RWPE1 (cell line): ENCODE data around the gene TRAK2.
"Not testable (repeated sequence)": the region's sequence is repeated elsewhere in the genome, so short reads cannot be mapped to it uniquely, and the experiment has no call there.

Experiments used
- CTCF ChIA-PET: fragments of 350-600 bp; sonication (Branson Sonifier 250); formaldehyde crosslinking; extraction: SDS; loops from one replicate; lab custom pipeline; 2021; lab: Yijun Ruan, JAX
- POLR2A ChIA-PET: fragments of 400-600 bp; formaldehyde crosslinking; extraction: SDS; loops from one replicate; lab custom pipeline; 2020; ENCODE audit warnings: antibody characterized with exemption; ENCODE audit not compliant: low non-redundant PET; lab: Yijun Ruan, JAX
- DNase-seq: peaks from one replicate; pipeline ENCODE4 v3.0.0; 2012; ENCODE audit warnings: low spot score
- H3K27ac ChIP-seq: fragments of 450-650 bp; 2 replicates; pipeline ENCODE4 v1.5.1; 2017
- CTCF ChIP-seq: fragments of 450-650 bp; conservative IDR thresholded peaks from 2 replicates; pipeline ENCODE4 v1.5.1; 2017; ENCODE audit warnings: low read depth, mild to moderate bottlenecking

The TRAK2 gene

GRCh38 chr2:201441409-201441808, 9.8 kb downstream of the TRAK2 start:
- no peak for TF ChIP-seq CTCF
- no peak overlapping the region for H3K27ac ChIP-seq
- DNase-seq = no peak
- POLR2A ChIA-PET = interaction anchor here (1.8 kb wide), 1 partner anchor 10 kb away, joined by 5 read pairs; the partner anchor contains the start of genes STRADB and TRAK2
- CTCF ChIA-PET = interaction anchor here (1.2 kb wide), 1 partner anchor 209 kb away, joined by 3 read pairs; no protein-coding TSS in a partner anchor

- POLR2A ChIA-PET = interaction anchor here (0.9 to 1.8 kb wide), 2 partner anchors 8 to 11 kb away, joined by 3 to 5 read pairs; partner anchors contain the start of genes STRADB and TRAK2
- CTCF ChIA-PET = interaction anchor here (0.6 to 1.2 kb wide), 2 partner anchors 12 to 208 kb away, joined by 3 to 4 read pairs; no protein-coding TSS in a partner anchor
- H3K27ac ChIP-seq = no peak overlapping the region
- no peak for TF ChIP-seq CTCF
- DNase-seq = peak; percentile 68
Measured at GRCh38 chr2:201440182-201440581, 11.1 kb downstream of the TRAK2 start.

- POLR2A ChIA-PET = interaction anchor here (0.9 to 1.8 kb wide), 2 partner anchors 9 to 12 kb away, joined by 3 to 5 read pairs; partner anchors contain the start of genes STRADB and TRAK2
- CTCF ChIA-PET = interaction anchor here (0.7 kb wide), 1 partner anchor 12 kb away, joined by 3 read pairs; the partner anchor contains the start of genes STRADB and TRAK2
- not testable (repeated sequence) for H3K27ac ChIP-seq, DNase-seq
Measured at GRCh38 chr2:201439336-201439922, 11.8 kb downstream of the TRAK2 start.

GRCh38 chr2:201436141-201436540, 15.1 kb downstream of the TRAK2 start:
- no peak for DNase-seq
- ChIA-PET CTCF (interaction anchor here (0.7 kb wide), 1 partner anchor 212 kb away, joined by 8 read pairs; no protein-coding TSS in a partner anchor), POLR2A (no interaction called here)
- no peak overlapping the region for H3K27ac ChIP-seq
- no peak for TF ChIP-seq CTCF

- no peak for TF ChIP-seq CTCF
- ChIA-PET CTCF (interaction anchor here (0.7 kb wide), 1 partner anchor 254 kb away, joined by 3 read pairs; no protein-coding TSS in a partner anchor), POLR2A (no interaction called here)
- DNase-seq = no peak
- H3K27ac ChIP-seq = no peak overlapping the region
Measured at GRCh38 chr2:201433394-201433995, 17.8 kb downstream of the TRAK2 start.

GRCh38 chr2:201432621-201433393, 18.5 kb downstream of the TRAK2 start:
- POLR2A ChIA-PET = no interaction called here
- DNase-seq = no peak
- H3K27ac ChIP-seq = no peak overlapping the region
- TF ChIP-seq CTCF = no peak
- CTCF ChIA-PET = interaction anchor here (0.7 kb wide), 1 partner anchor 254 kb away, joined by 3 read pairs; no protein-coding TSS in a partner anchor
